Fibroblast of villous mesenchyme (primary cell): Measurements from ENCODE around the gene DCC. TPM values are rescaled to one million over a fixed set of nuclear protein-coding genes. Genes with fewer than 3 reads are reported as not detected.

Experiments used
- DNase-seq: peaks from one replicate; pipeline ENCODE4 v3.0.0-alpha.2; 2010; ENCODE audit warnings: low read depth
- H3K4me3 ChIP-seq: 2 replicates; pipeline ENCODE4 v1.5.1; 2011; ENCODE audit warnings: low read depth, mild to moderate bottlenecking, low read length
- small RNA-seq: library from RNA; depleted of rRNA; stranded (forward); fragments of <200 nt; gene quantifications from one replicate; pipeline ENCODE3, GENCODE V24; 2012
- total RNA-seq: library from RNA; depleted of rRNA; stranded (reverse); fragments of >200 nt; gene quantifications from 2 replicates; pipeline ENCODE4 v1.2.3, GENCODE V29; 2012
- TF ChIP-seq, protein P1 (sequence below): IDR thresholded peaks from 2 replicates; pipeline ENCODE4 v1.5.1; 2012; ENCODE audit warnings: low read depth, mild to moderate bottlenecking, low read length; ENCODE audit not compliant: insufficient read depth

Gene DCC
- total RNA-seq, 1 donor = not detected

DNA sequence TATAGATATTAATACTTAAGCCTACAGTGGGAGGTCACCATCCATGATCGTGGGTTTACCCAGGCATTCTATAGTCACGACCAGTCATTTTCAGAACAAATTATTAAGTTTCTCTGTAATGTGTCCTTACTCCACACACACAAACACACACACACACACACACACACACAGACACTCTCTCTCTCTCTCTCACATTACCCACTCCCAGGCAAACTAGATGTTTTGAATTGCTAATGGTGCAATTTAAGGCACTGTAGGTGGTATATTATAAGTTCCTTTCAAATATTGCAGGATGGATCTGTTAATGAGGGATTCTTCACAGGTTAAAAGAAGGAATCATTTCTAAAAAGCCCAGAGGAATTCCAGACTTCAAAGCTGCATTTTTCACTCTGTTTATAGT, 1226.6 kb downstream of the DCC start:
- H3K4me3 ChIP-seq = no peak overlapping the region
- TF ChIP-seq, protein P1, sequence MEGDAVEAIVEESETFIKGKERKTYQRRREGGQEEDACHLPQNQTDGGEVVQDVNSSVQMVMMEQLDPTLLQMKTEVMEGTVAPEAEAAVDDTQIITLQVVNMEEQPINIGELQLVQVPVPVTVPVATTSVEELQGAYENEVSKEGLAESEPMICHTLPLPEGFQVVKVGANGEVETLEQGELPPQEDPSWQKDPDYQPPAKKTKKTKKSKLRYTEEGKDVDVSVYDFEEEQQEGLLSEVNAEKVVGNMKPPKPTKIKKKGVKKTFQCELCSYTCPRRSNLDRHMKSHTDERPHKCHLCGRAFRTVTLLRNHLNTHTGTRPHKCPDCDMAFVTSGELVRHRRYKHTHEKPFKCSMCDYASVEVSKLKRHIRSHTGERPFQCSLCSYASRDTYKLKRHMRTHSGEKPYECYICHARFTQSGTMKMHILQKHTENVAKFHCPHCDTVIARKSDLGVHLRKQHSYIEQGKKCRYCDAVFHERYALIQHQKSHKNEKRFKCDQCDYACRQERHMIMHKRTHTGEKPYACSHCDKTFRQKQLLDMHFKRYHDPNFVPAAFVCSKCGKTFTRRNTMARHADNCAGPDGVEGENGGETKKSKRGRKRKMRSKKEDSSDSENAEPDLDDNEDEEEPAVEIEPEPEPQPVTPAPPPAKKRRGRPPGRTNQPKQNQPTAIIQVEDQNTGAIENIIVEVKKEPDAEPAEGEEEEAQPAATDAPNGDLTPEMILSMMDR = no peak
- no peak for DNase-seq

DNA sequence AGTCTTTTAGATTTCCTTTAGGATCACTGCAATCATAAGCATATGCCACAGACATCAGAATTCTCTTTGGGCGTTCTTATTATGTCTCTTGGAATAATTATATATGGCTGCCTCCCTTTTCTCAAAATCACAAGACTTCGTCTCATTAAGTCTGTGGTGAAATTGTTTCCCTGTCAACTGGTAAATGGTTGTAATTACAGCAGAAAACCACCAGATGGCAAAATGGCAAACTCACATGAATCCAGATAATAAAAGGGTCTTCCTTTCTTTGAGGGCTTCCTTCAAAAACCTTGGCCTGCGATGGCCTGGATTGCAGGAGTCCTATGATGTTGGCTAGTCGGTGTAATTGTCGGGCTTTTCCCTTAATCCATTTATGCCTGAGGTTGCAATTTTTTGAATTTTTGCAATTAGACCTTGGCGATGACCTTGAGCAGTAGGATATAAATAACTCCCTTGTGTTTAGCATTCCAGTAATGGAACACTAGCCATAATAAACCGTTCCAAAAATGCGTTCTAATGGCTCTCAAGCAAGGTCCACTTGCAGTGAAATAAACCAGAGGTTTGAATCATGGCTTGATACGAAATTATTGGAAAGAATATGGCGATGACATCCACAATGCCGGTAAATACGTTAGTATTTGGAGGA, 1228.1 kb downstream of the DCC start:
- TF ChIP-seq, protein P1 = peak; percentile 51
- H3K4me3 ChIP-seq = no peak overlapping the region
- DNase-seq = peak; percentile 18

Small RNA genes within 50 kb of the gene (small RNA-seq; reads per million reads assigned to genes)
- gene AC011155.1 (not detected), gene MIR4528 (not detected)
